H1 (cell line): Measurements from ENCODE around the gene THBS4. TPM values are rescaled to one million over a fixed set of nuclear protein-coding genes. Genes with fewer than 3 reads are reported as not detected.

Experiments
- CTCF ChIA-PET: fragments of 300-600 bp; sonication (Branson Sonifier 250); formaldehyde crosslinking; loops from one replicate; lab custom pipeline; 2021; ENCODE audit not compliant: partially characterized antibody; lab: Charles Lee
- POLR2A ChIA-PET: fragments of 300-600 bp; sonication (Branson Sonifier 250); formaldehyde crosslinking; loops from one replicate; lab custom pipeline; 2021; ENCODE audit warnings: inconsistent platforms; ENCODE audit not compliant: partially characterized antibody; lab: Charles Lee
- DNase-seq, 2 experiments: peaks; one replicate each; pipeline versions ENCODE4 v3.0.0 to v3.0.0-alpha.2; 2010 to 2022; ENCODE audit warnings: low spot score in 2 of 2, low read depth in 1 of 2, mixed read lengths in 1 of 2
- FAIRE-seq: peaks from 2 replicates; lab custom pipeline; 2011; peaks lifted over from hg19 to GRCh38; lab: Jason Lieb, UNC
- H2AFZ ChIP-seq: 2 replicates; pipeline ENCODE4 v1.8.1; 2012; ENCODE audit warnings: low read length, inconsistent platforms
- H2AK5ac ChIP-seq: 2 replicates; pipeline ENCODE4 v1.6.1; 2013; ENCODE audit warnings: low read depth, low read length
- H2BK120ac ChIP-seq: replicated peaks from 2 replicates; pipeline ENCODE3; 2013; ENCODE audit warnings: low read depth, low read length, inconsistent platforms
- H2BK12ac ChIP-seq: 2 replicates; pipeline ENCODE4 v1.6.1; 2013; ENCODE audit warnings: low read depth, low read length
- H2BK15ac ChIP-seq: 2 replicates; pipeline ENCODE4 v1.6.1; 2013; ENCODE audit warnings: low read length
- H2BK20ac ChIP-seq: 2 replicates; pipeline ENCODE4 v1.6.1; 2013; ENCODE audit warnings: low read length
- H2BK5ac ChIP-seq: 2 replicates; pipeline ENCODE4 v1.6.1; 2013; ENCODE audit warnings: low read depth, low read length
- H3K14ac ChIP-seq: 2 replicates; pipeline ENCODE4 v1.6.1; 2013; ENCODE audit warnings: inconsistent platforms; ENCODE audit not compliant: insufficient read length
- H3K18ac ChIP-seq: 2 replicates; pipeline ENCODE4 v1.6.1; 2013; ENCODE audit warnings: low read length; ENCODE audit errors: extremely low read depth
- H3K23ac ChIP-seq: 2 replicates; pipeline ENCODE4 v1.6.1; 2013; ENCODE audit warnings: inconsistent platforms; ENCODE audit not compliant: insufficient read length
- H3K23me2 ChIP-seq: 2 replicates; pipeline ENCODE4 v1.6.1; 2013; ENCODE audit warnings: low read depth, low read length
- H3K27ac ChIP-seq: 2 replicates; pipeline ENCODE4 v1.6.1; 2011; ENCODE audit warnings: low read depth, low read length, inconsistent platforms
- H3K27me3 ChIP-seq, 4 experiments: replicated peaks in 1 of 4; 1 replicate in 1 of 4; 2 replicates in 3 of 4; pipeline versions ENCODE4 v1.6.1 to v1.8.1; 2011 to 2013; ENCODE audit warnings: low read length in 3 of 4, mild to moderate bottlenecking in 3 of 4, inconsistent platforms in 2 of 4, mixed read lengths in 2 of 4, moderate library complexity in 1 of 4; ENCODE audit not compliant: control insufficient read depth in 3 of 4, insufficient read depth in 3 of 4; ENCODE audit errors: extremely low read depth in 1 of 4
- H3K36me3 ChIP-seq, 4 experiments: 2 replicates each; pipeline versions ENCODE4 v1.6.1 to v1.8.1; 2011 to 2013; ENCODE audit warnings: mild to moderate bottlenecking in 4 of 4, low read length in 3 of 4, moderate library complexity in 2 of 4, control low read depth in 1 of 4, inconsistent platforms in 1 of 4; ENCODE audit not compliant: insufficient read depth in 4 of 4, control insufficient read depth in 2 of 4
- H3K4ac ChIP-seq: replicated peaks from 2 replicates; pipeline ENCODE3; 2013; ENCODE audit warnings: low read length, low read depth, mixed read lengths, inconsistent platforms; ENCODE audit not compliant: insufficient read length
- H3K4me1 ChIP-seq, 4 experiments: replicated peaks in 1 of 4; 1 replicate in 1 of 4; 2 replicates in 3 of 4; pipeline versions ENCODE4 v1.6.1 to v1.8.1; 2011 to 2013; ENCODE audit warnings: low read length in 3 of 4, inconsistent platforms in 2 of 4, mixed read lengths in 1 of 4; ENCODE audit not compliant: insufficient read depth in 4 of 4, control insufficient read depth in 3 of 4
- H3K4me2 ChIP-seq, 2 experiments: 2 replicates each; pipeline versions ENCODE4 v1.6.1 to v1.8.1; 2011 to 2013; ENCODE audit warnings: low read depth in 2 of 2, low read length in 2 of 2, control low read depth in 1 of 2, inconsistent platforms in 1 of 2, mild to moderate bottlenecking in 1 of 2; ENCODE audit not compliant: insufficient read depth in 1 of 2
- H3K4me3 ChIP-seq, 4 experiments: fragments of 200-600, 300-600 bp in 1 of 4; sonication (generic), shearing (Covaris generic), sonication (Bioruptor Twin) in 1 of 4; 2 replicates each; pipeline versions ENCODE4 v1.5.1 to v1.8.1; 2011 to 2016; ENCODE audit warnings: low read length in 4 of 4, low read depth in 3 of 4, control low read depth in 2 of 4, inconsistent platforms in 2 of 4, mild to moderate bottlenecking in 2 of 4, mixed read lengths in 1 of 4, moderate library complexity in 1 of 4; ENCODE audit not compliant: insufficient read depth in 2 of 4; ENCODE audit errors: extremely low read depth in 1 of 4
- H3K56ac ChIP-seq: replicated peaks from 2 replicates; pipeline ENCODE3; 2013; ENCODE audit warnings: low read depth, mild to moderate bottlenecking, mixed read lengths, low read length, inconsistent platforms; ENCODE audit not compliant: insufficient read length
- H3K79me1 ChIP-seq: 2 replicates; pipeline ENCODE4 v1.6.1; 2013; ENCODE audit warnings: low read depth, low read length, control low read depth
- H3K79me2 ChIP-seq, 2 experiments: 2 replicates each; pipeline versions ENCODE4 v1.6.1 to v1.8.1; 2012 to 2013; ENCODE audit warnings: low read length in 2 of 2, mild to moderate bottlenecking in 2 of 2, inconsistent platforms in 1 of 2; ENCODE audit not compliant: insufficient read depth in 2 of 2, control insufficient read depth in 1 of 2
- H3K9ac ChIP-seq, 4 experiments: replicated peaks in 1 of 4; 1 replicate in 1 of 4; 2 replicates in 3 of 4; pipeline versions ENCODE4 v1.6.1 to v1.8.1; 2011 to 2013; ENCODE audit warnings: low read depth in 3 of 4, low read length in 3 of 4, control low read depth in 2 of 4, mild to moderate bottlenecking in 2 of 4, moderate library complexity in 2 of 4, inconsistent platforms in 1 of 4; ENCODE audit errors: extremely low read depth in 1 of 4
- H3K9me3 ChIP-seq, 2 experiments: 2 replicates each; pipeline versions ENCODE4 v1.6.1 to v1.8.1; 2012 to 2013; ENCODE audit warnings: mild to moderate bottlenecking in 2 of 2, moderate library complexity in 2 of 2, control low read depth in 1 of 2, inconsistent platforms in 1 of 2, low read depth in 1 of 2, low read length in 1 of 2, mixed read lengths in 1 of 2; ENCODE audit not compliant: insufficient read depth in 2 of 2
- H4K20me1 ChIP-seq, 2 experiments: replicated peaks in 1 of 2; 2 replicates each; pipeline versions ENCODE3 to v1.8.1; 2011 to 2013; ENCODE audit warnings: inconsistent platforms in 2 of 2, low read length in 2 of 2, mild to moderate bottlenecking in 1 of 2; ENCODE audit not compliant: insufficient read depth in 2 of 2, control insufficient read depth in 1 of 2
- H4K5ac ChIP-seq: 2 replicates; pipeline ENCODE4 v1.6.1; 2013; ENCODE audit warnings: low read length, low read depth, mixed read lengths, inconsistent platforms; ENCODE audit not compliant: insufficient read length
- H4K8ac ChIP-seq: 2 replicates; pipeline ENCODE4 v1.8.0; 2013; ENCODE audit warnings: mild to moderate bottlenecking, moderate library complexity, low read length, inconsistent platforms; ENCODE audit not compliant: insufficient read depth; ENCODE audit errors: extremely low read depth
- H4K91ac ChIP-seq: replicated peaks from 2 replicates; pipeline ENCODE3; 2013; ENCODE audit warnings: low read length, mixed read lengths, inconsistent platforms; ENCODE audit not compliant: insufficient read length
- EGR1 ChIP-seq: IDR thresholded peaks from 2 replicates; pipeline ENCODE4 v1.6.1; 2011; ENCODE audit warnings: low read depth, low read length, borderline replicate concordance
- JUND ChIP-seq: IDR thresholded peaks from 2 replicates; pipeline ENCODE4 v1.6.1; 2011; ENCODE audit warnings: mild to moderate bottlenecking, improper control_type of control experiment, low read length
- KDM1A ChIP-seq: fragments of 200-600, 300-600 bp; sonication (generic); IDR thresholded peaks from 2 replicates; pipeline ENCODE4 v1.7.1; 2016; ENCODE audit warnings: mild to moderate bottlenecking, low read length, borderline replicate concordance
- KDM5A ChIP-seq: fragments of 200-600 bp; IDR thresholded peaks from 2 replicates; pipeline ENCODE4 v1.7.1; 2012; ENCODE audit warnings: mild to moderate bottlenecking, low read length, inconsistent platforms, mixed read lengths
- NRF1 ChIP-seq: IDR thresholded peaks from 2 replicates; pipeline ENCODE4 v1.6.1; 2011; ENCODE audit warnings: mild to moderate bottlenecking, low read depth, low read length, improper control_type of control experiment
- POLR2A ChIP-seq, 2 experiments: IDR thresholded peaks; 1 replicate in 1 of 2; 2 replicates in 1 of 2; pipeline ENCODE4 v1.6.1; 2011; ENCODE audit warnings: low read depth in 2 of 2, low read length in 2 of 2, mild to moderate bottlenecking in 2 of 2; ENCODE audit errors: control extremely low read depth in 1 of 2
- RAD21 ChIP-seq, 2 experiments: IDR thresholded peaks in 1 of 2; conservative IDR thresholded peaks in 1 of 2; 2 replicates each; pipeline ENCODE4 v1.6.1; 2011; ENCODE audit warnings: low read depth in 2 of 2, low read length in 2 of 2, improper control_type of control experiment in 1 of 2, inconsistent platforms in 1 of 2, mild to moderate bottlenecking in 1 of 2, moderate library complexity in 1 of 2
- SP2 ChIP-seq: IDR thresholded peaks from 2 replicates; pipeline ENCODE4 v1.6.1; 2012; ENCODE audit warnings: mild to moderate bottlenecking, low read length, inconsistent platforms
- WGBS, 2 experiments: shearing (Covaris generic) in 1 of 2; methylation state at CpG; one replicate each; pipeline versions ENCODE4 v1.1.6 to v1.1.7; 2013 to 2015; ENCODE audit warnings: low lambda C conversion rate in 2 of 2, mixed read lengths in 2 of 2, inconsistent platforms in 1 of 2, low coverage in 1 of 2, missing lambda C conversion rate in 1 of 2; ENCODE audit not compliant: insufficient replicate concordance in 2 of 2, insufficient coverage in 1 of 2, insufficient read length in 1 of 2; ENCODE audit errors: extremely low coverage in 1 of 2, missing lambda C conversion rate in 1 of 2; 5-methylcytosine and 5-hydroxymethylcytosine counted together
- polyA plus RNA-seq, 7 experiments: library from polyadenylated mRNA; depleted of rRNA in 3 of 7; stranded (reverse) in 5 of 7; unstranded in 2 of 7; fragments of >200 nt in 5 of 7; fragments of 200-250 nt in 2 of 7; gene quantifications; 1 replicate in 5 of 7; 2 replicates in 1 of 7; 4 replicates in 1 of 7; pipeline versions ENCODE4 v1.2.1 to v1.2.3, GENCODE V29; 2011 to 2013; ENCODE audit warnings: missing spikeins in 2 of 7, mixed read lengths in 2 of 7
- total RNA-seq: library from RNA; stranded (reverse); fragmentation: NEBNext Ultra II Directional; extraction: Animal tissue kit (Norgen Biotek cat#: 25700); gene quantifications from 2 replicates; pipeline ENCODE4 v1.2.1, GENCODE V29; 2021

Gene THBS4
- total and polyA plus RNA-seq, 2 of the 8 experiments (the other 6 are each of a cell fraction or from before 2014, with no cell fraction given), result 12.8 to 25.4 TPM

DNA sequence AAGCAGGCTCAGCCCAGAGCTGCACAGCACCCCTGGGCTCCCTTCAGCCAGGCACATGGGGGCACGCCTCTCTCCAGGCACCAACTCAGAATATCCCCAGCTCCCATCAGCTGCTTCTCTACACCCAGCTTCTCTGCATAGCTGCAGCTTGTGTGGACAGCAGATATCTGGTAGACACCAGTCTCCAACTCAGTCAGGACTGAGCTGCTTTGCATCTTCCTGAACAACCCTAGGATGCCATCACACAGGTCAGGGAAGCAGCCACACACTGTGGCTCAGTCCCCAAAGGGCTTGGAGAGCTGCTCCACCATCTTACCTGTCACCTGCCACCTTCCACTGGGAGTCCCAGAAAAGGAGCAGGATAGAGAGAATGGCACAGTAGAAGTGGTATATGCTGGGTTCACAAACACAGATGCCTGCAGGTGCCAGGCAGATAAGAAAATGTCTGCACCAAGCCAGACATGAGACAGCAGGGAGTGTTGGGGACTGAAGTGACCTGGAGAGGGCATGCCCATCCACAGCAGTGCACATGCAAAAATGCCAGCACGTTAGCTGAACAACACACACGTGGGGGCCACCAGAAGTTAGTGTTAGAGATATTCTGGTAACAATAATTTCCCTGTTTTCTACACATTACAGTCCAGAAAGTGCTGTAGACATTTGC is 42.0 kb downstream of the THBS4 start:
- Histone ChIP-seq H2BK20ac (no peak overlapping the region), H2BK12ac (no peak overlapping the region), H3K23ac (no peak overlapping the region), H4K5ac (no peak overlapping the region), H3K18ac (no peak overlapping the region), H3K4me1 (no peaks in the 10 kb centered on the region), H4K8ac (no peak overlapping the region), H2AK5ac (no peak overlapping the region), H4K20me1 (no peaks in the 10 kb centered on the region), H3K79me1 (no peaks in the 10 kb centered on the region), H3K4me2 (no peak overlapping the region), H3K79me2 (no peaks in the 10 kb centered on the region), H3K14ac (no peak overlapping the region), H3K23me2 (no peaks in the 10 kb centered on the region), H3K56ac (no peak overlapping the region), H2BK120ac (no peak overlapping the region), H3K36me3 (no peaks in the 10 kb centered on the region), H3K9me3 (no peaks in the 10 kb centered on the region; a peak in 1 of 4 replicates), H3K4ac (no peak overlapping the region), H2AFZ (no peak overlapping the region), H2BK5ac (no peak overlapping the region), H3K27ac (no peak overlapping the region), H3K9ac (no peak overlapping the region), H2BK15ac (no peak overlapping the region), H4K91ac (no peak overlapping the region), H3K27me3 (no peaks in the 10 kb centered on the region), H3K4me3 (no peak overlapping the region)
- WGBS, 2 experiments, result 92% methylated on average over 3 of the region's 3 CpGs; no CpG with 5 or more reads in 1 of the 2 experiments
- no peak for DNase-seq
- FAIRE-seq, result no peak
- ChIA-PET CTCF (interaction anchor here (0.7 to 1.1 kb wide), 4 partner anchors 11 to 199 kb away, joined by 3 to 6 read pairs (median 4); no protein-coding TSS in a partner anchor), POLR2A (interaction anchor here (1.4 kb wide), 1 partner anchor 86 kb away, joined by 3 read pairs; the partner anchor contains the start of gene MTX3)
- TF ChIP-seq POLR2A (IDR thresholded peaks at IDR 0.05; ENCODE audit: control extremely low read depth in 1 of 2, low read depth in 2 of 2, low read length in 2 of 2) (no peak), KDM5A (no peak), EGR1 (no peak), RAD21 (IDR thresholded peaks at IDR 0.05 in 1 of 2, conservative IDR thresholded peaks at IDR 0.05 in 1 of 2; ENCODE audit: low read depth in 2 of 2, low read length in 2 of 2) (no peak), SP2 (no peak), NRF1 (no peak), JUND (no peak), KDM1A (no peak)
